Measurements from ENCODE around the gene KLHDC4.

KLHDC4 gene

GRCh38 chr16:87735270-87736007 lies 30.3 kb downstream of the KLHDC4 start:
- H4K8ac ChIP-seq (ENCODE audit: low read depth, low read length) = no peak overlapping the region
- no peak overlapping the region for H3K23ac ChIP-seq (ENCODE audit: low read length)
- no peak overlapping the region for H3K4ac ChIP-seq (ENCODE audit: low read depth, low read length)
- no peaks in the 10 kb centered on the region for H3K79me1 ChIP-seq (ENCODE audit: low read length)
- no peak overlapping the region for H3K18ac ChIP-seq (ENCODE audit: low read length)
- H3K9me3 ChIP-seq (ENCODE audit: insufficient read depth, low read depth, low read length) = no peaks in the 10 kb centered on the region
- no peak overlapping the region for H2BK120ac ChIP-seq (ENCODE audit: insufficient read depth, low read length, poor library complexity)
- H2AK5ac ChIP-seq (ENCODE audit: low read length) = no peak overlapping the region
- H2BK12ac ChIP-seq (ENCODE audit: low read length) = no peak overlapping the region
- H3K14ac ChIP-seq (ENCODE audit: low read length) = no peak overlapping the region
- no peaks in the 10 kb centered on the region for H3K79me2 ChIP-seq (ENCODE audit: control insufficient read depth, insufficient read depth, low read length, poor library complexity)
- H4K12ac ChIP-seq (ENCODE audit: low read depth, low read length) = no peak overlapping the region
- no CpG with 5 or more reads among the region's 23 CpGs for WGBS (ENCODE audit: extremely low coverage, insufficient coverage, insufficient read length)
- H2AFZ ChIP-seq (ENCODE audit: insufficient read depth, low read length, poor library complexity) = no peak overlapping the region
- H3K4me1 ChIP-seq (ENCODE audit: control insufficient read depth in 1 of 2, insufficient read depth in 2 of 2, low read length in 2 of 2) = no peaks in the 10 kb centered on the region
- no peaks in the 10 kb centered on the region for H3K27me3 ChIP-seq (ENCODE audit: insufficient read depth, low read length)
- H3K27ac ChIP-seq (ENCODE audit: low read depth, low read length) = no peak overlapping the region
- no peak overlapping the region for H3K4me3 ChIP-seq (ENCODE audit: low read depth, low read length)
- peaks cover 5 to 18% of the 10 kb centered on the region in 2 experiments for H3K36me3 ChIP-seq (ENCODE audit: control insufficient read depth in 1 of 2, insufficient read depth in 2 of 2, low read length in 2 of 2)
- H3K4me2 ChIP-seq (ENCODE audit: low read length) = no peak overlapping the region
- H3K9ac ChIP-seq (ENCODE audit: low read length) = no peak overlapping the region
- DNase-seq = no peak
- H2BK5ac ChIP-seq (ENCODE audit: low read depth, low read length, poor library complexity) = no peak overlapping the region
- H4K91ac ChIP-seq (ENCODE audit: low read depth, low read length) = no peak overlapping the region

- no peak overlapping the region for H3K27ac ChIP-seq (ENCODE audit: low read depth, low read length)
- H3K4me2 ChIP-seq (ENCODE audit: low read length) = no peak overlapping the region
- H2BK120ac ChIP-seq (ENCODE audit: insufficient read depth, low read length, poor library complexity) = no peak overlapping the region
- peaks cover under 1 to 3% of the 10 kb centered on the region in 2 experiments for H3K4me1 ChIP-seq (ENCODE audit: control insufficient read depth in 1 of 2, insufficient read depth in 2 of 2, low read length in 2 of 2)
- H3K18ac ChIP-seq (ENCODE audit: low read length) = no peak overlapping the region
- no peak overlapping the region for H2AK5ac ChIP-seq (ENCODE audit: low read length)
- H3K23ac ChIP-seq (ENCODE audit: low read length) = no peak overlapping the region
- H3K14ac ChIP-seq (ENCODE audit: low read length) = no peak overlapping the region
- H2BK12ac ChIP-seq (ENCODE audit: low read length) = no peak overlapping the region
- H3K4ac ChIP-seq (ENCODE audit: low read depth, low read length) = no peak overlapping the region
- H2AFZ ChIP-seq (ENCODE audit: insufficient read depth, low read length, poor library complexity) = no peak overlapping the region
- peaks cover 4 to 15% of the 10 kb centered on the region in 2 experiments for H3K36me3 ChIP-seq (ENCODE audit: control insufficient read depth in 1 of 2, insufficient read depth in 2 of 2, low read length in 2 of 2)
- no peak overlapping the region for H4K91ac ChIP-seq (ENCODE audit: low read depth, low read length)
- H3K9ac ChIP-seq (ENCODE audit: low read length) = no peak overlapping the region
- no peaks in the 10 kb centered on the region for H3K79me2 ChIP-seq (ENCODE audit: control insufficient read depth, insufficient read depth, low read length, poor library complexity)
- no peaks in the 10 kb centered on the region for H3K9me3 ChIP-seq (ENCODE audit: insufficient read depth, low read depth, low read length)
- no CpG with 5 or more reads among the region's 14 CpGs for WGBS (ENCODE audit: extremely low coverage, insufficient coverage, insufficient read length)
- H3K27me3 ChIP-seq (ENCODE audit: insufficient read depth, low read length) = no peaks in the 10 kb centered on the region
- no peak overlapping the region for H4K8ac ChIP-seq (ENCODE audit: low read depth, low read length)
- H4K12ac ChIP-seq (ENCODE audit: low read depth, low read length) = no peak overlapping the region
- no peak for DNase-seq
- no peak overlapping the region for H3K4me3 ChIP-seq (ENCODE audit: low read depth, low read length)
- no peaks in the 10 kb centered on the region for H3K79me1 ChIP-seq (ENCODE audit: low read length)
- no peak overlapping the region for H2BK5ac ChIP-seq (ENCODE audit: low read depth, low read length, poor library complexity)
These were observed 31.1 kb downstream of the KLHDC4 start for GRCh38 chr16:87734644-87735043.

GRCh38 chr16:87733190-87733589 lies 32.6 kb downstream of the KLHDC4 start:
- H2AFZ ChIP-seq (ENCODE audit: insufficient read depth, low read length, poor library complexity) = no peak overlapping the region
- DNase-seq = no peak
- no peak overlapping the region for H3K14ac ChIP-seq (ENCODE audit: low read length)
- no peaks in the 10 kb centered on the region for H3K9me3 ChIP-seq (ENCODE audit: insufficient read depth, low read depth, low read length)
- no peaks in the 10 kb centered on the region for H3K79me2 ChIP-seq (ENCODE audit: control insufficient read depth, insufficient read depth, low read length, poor library complexity)
- H2BK12ac ChIP-seq (ENCODE audit: low read length) = no peak overlapping the region
- H4K91ac ChIP-seq (ENCODE audit: low read depth, low read length) = no peak overlapping the region
- no peak overlapping the region for H2BK5ac ChIP-seq (ENCODE audit: low read depth, low read length, poor library complexity)
- no peak overlapping the region for H2BK120ac ChIP-seq (ENCODE audit: insufficient read depth, low read length, poor library complexity)
- no peak overlapping the region for H2AK5ac ChIP-seq (ENCODE audit: low read length)
- peaks cover 3 to 6% of the 10 kb centered on the region in 2 experiments for H3K4me1 ChIP-seq (ENCODE audit: control insufficient read depth in 1 of 2, insufficient read depth in 2 of 2, low read length in 2 of 2)
- H3K4ac ChIP-seq (ENCODE audit: low read depth, low read length) = no peak overlapping the region
- no peaks in the 10 kb centered on the region for H3K27me3 ChIP-seq (ENCODE audit: insufficient read depth, low read length)
- H3K9ac ChIP-seq (ENCODE audit: low read length) = no peak overlapping the region
- no peak overlapping the region for H4K12ac ChIP-seq (ENCODE audit: low read depth, low read length)
- no peaks in the 10 kb centered on the region for H3K79me1 ChIP-seq (ENCODE audit: low read length)
- H3K23ac ChIP-seq (ENCODE audit: low read length) = no peak overlapping the region
- WGBS (ENCODE audit: extremely low coverage, insufficient coverage, insufficient read length) = no CpG with 5 or more reads among the region's 11 CpGs
- H3K4me2 ChIP-seq (ENCODE audit: low read length) = no peak overlapping the region
- H3K4me3 ChIP-seq (ENCODE audit: low read depth, low read length) = no peak overlapping the region
- no peak overlapping the region for H3K27ac ChIP-seq (ENCODE audit: low read depth, low read length)
- H4K8ac ChIP-seq (ENCODE audit: low read depth, low read length) = no peak overlapping the region
- H3K36me3 ChIP-seq (ENCODE audit: control insufficient read depth in 1 of 2, insufficient read depth in 2 of 2, low read length in 2 of 2) = peaks cover 11 to 14% of the 10 kb centered on the region in 2 experiments
- H3K18ac ChIP-seq (ENCODE audit: low read length) = no peak overlapping the region

- no peak overlapping the region for H2AK5ac ChIP-seq (ENCODE audit: low read length)
- no peak overlapping the region for H4K91ac ChIP-seq (ENCODE audit: low read depth, low read length)
- no peaks in the 10 kb centered on the region for H3K9me3 ChIP-seq (ENCODE audit: insufficient read depth, low read depth, low read length)
- no peak for DNase-seq
- no peak overlapping the region for H4K8ac ChIP-seq (ENCODE audit: low read depth, low read length)
- no peak overlapping the region for H3K4me3 ChIP-seq (ENCODE audit: low read depth, low read length)
- peaks cover 12 to 14% of the 10 kb centered on the region in 2 experiments for H3K36me3 ChIP-seq (ENCODE audit: control insufficient read depth in 1 of 2, insufficient read depth in 2 of 2, low read length in 2 of 2)
- peak overlapping the region; percentile 23 for H3K9ac ChIP-seq (ENCODE audit: low read length)
- H2BK12ac ChIP-seq (ENCODE audit: low read length) = no peak overlapping the region
- WGBS (ENCODE audit: extremely low coverage, insufficient coverage, insufficient read length) = no CpG with 5 or more reads among the region's 13 CpGs
- no peak overlapping the region for H3K4ac ChIP-seq (ENCODE audit: low read depth, low read length)
- no peak overlapping the region for H3K23ac ChIP-seq (ENCODE audit: low read length)
- no peak overlapping the region for H3K14ac ChIP-seq (ENCODE audit: low read length)
- H3K27ac ChIP-seq (ENCODE audit: low read depth, low read length) = no peak overlapping the region
- no peak overlapping the region for H3K4me2 ChIP-seq (ENCODE audit: low read length)
- H3K4me1 ChIP-seq (ENCODE audit: control insufficient read depth in 1 of 2, insufficient read depth in 2 of 2, low read length in 2 of 2) = peaks cover 3 to 9% of the 10 kb centered on the region in 2 experiments
- no peaks in the 10 kb centered on the region for H3K79me1 ChIP-seq (ENCODE audit: low read length)
- H2AFZ ChIP-seq (ENCODE audit: insufficient read depth, low read length, poor library complexity) = no peak overlapping the region
- no peak overlapping the region for H2BK5ac ChIP-seq (ENCODE audit: low read depth, low read length, poor library complexity)
- no peak overlapping the region for H3K18ac ChIP-seq (ENCODE audit: low read length)
- no peaks in the 10 kb centered on the region for H3K79me2 ChIP-seq (ENCODE audit: control insufficient read depth, insufficient read depth, low read length, poor library complexity)
- H3K27me3 ChIP-seq (ENCODE audit: insufficient read depth, low read length) = no peaks in the 10 kb centered on the region
- no peak overlapping the region for H2BK120ac ChIP-seq (ENCODE audit: insufficient read depth, low read length, poor library complexity)
- no peak overlapping the region for H4K12ac ChIP-seq (ENCODE audit: low read depth, low read length)
These were observed 34.2 kb downstream of the KLHDC4 start for GRCh38 chr16:87731607-87732006.

Measured in trophoblast cell (in vitro differentiated cells and primary cell).